DND-41 (cell line): ENCODE measurements around the gene FBXW7.

Source experiments
- ATAC-seq: fragments of 200-7000 bp; cut with Tn5 transposase; 3 replicates; pipeline ENCODE4 v1.9.1; 2021; ENCODE audit warnings: low read depth; ENCODE audit not compliant: insufficient read depth
- DNase-seq: peaks from one replicate; pipeline ENCODE4 v3.0.0-alpha.2; 2020
- H2AFZ ChIP-seq: 2 replicates; pipeline ENCODE4 v1.6.0; 2012; ENCODE audit warnings: low read depth, low read length
- H3K27ac ChIP-seq: 2 replicates; pipeline ENCODE4 v1.5.1; 2012; ENCODE audit warnings: low read length, inconsistent platforms
- H3K27me3 ChIP-seq: fragments of 200-600 bp; sonication (generic); 2 replicates; pipeline ENCODE4 v1.6.0; 2012; ENCODE audit warnings: low read length, mild to moderate bottlenecking, inconsistent platforms; ENCODE audit not compliant: insufficient read depth, poor library complexity
- H3K36me3 ChIP-seq: 2 replicates; pipeline ENCODE4 v1.5.1; 2012; ENCODE audit warnings: low read length, inconsistent platforms; ENCODE audit not compliant: insufficient read depth
- H3K4me1 ChIP-seq: 2 replicates; pipeline ENCODE4 v1.5.1; 2012; ENCODE audit warnings: mild to moderate bottlenecking, low read length; ENCODE audit not compliant: insufficient read depth
- H3K4me2 ChIP-seq: 2 replicates; pipeline ENCODE4 v1.6.0; 2012; ENCODE audit warnings: mild to moderate bottlenecking, moderate library complexity, low read length, inconsistent platforms; ENCODE audit not compliant: insufficient read depth
- H3K4me3 ChIP-seq, 2 experiments: fragments of 200-600 bp in 1 of 2; shearing (Covaris generic) in 1 of 2; 2 replicates each; pipeline ENCODE4 v1.5.1; 2012 to 2016; ENCODE audit warnings: inconsistent platforms in 2 of 2, low read length in 2 of 2, mild to moderate bottlenecking in 2 of 2, low read depth in 1 of 2, moderate library complexity in 1 of 2
- H3K79me2 ChIP-seq: 2 replicates; pipeline ENCODE4 v1.6.0; 2012; ENCODE audit warnings: low read length, inconsistent platforms; ENCODE audit not compliant: insufficient read depth
- H3K9ac ChIP-seq: 2 replicates; pipeline ENCODE4 v1.6.0; 2012; ENCODE audit warnings: low read depth, mild to moderate bottlenecking, inconsistent platforms, low read length, moderate library complexity
- H3K9me3 ChIP-seq: 2 replicates; pipeline ENCODE4 v1.5.1; 2012; ENCODE audit warnings: low read length, moderate library complexity, mild to moderate bottlenecking, inconsistent platforms; ENCODE audit not compliant: insufficient read depth, severe bottlenecking
- H4K20me1 ChIP-seq: 2 replicates; pipeline ENCODE4 v1.6.0; 2012; ENCODE audit warnings: low read length; ENCODE audit not compliant: insufficient read depth
- CTCF ChIP-seq: IDR thresholded peaks from 2 replicates; pipeline ENCODE4 v1.5.1; 2012; ENCODE audit warnings: borderline replicate concordance, low read length, moderate library complexity, mild to moderate bottlenecking; ENCODE audit not compliant: poor library complexity, severe bottlenecking; ENCODE audit errors: extremely low read depth
- EZH2 ChIP-seq: IDR thresholded peaks from 3 replicates; pipeline ENCODE4 v1.6.1; 2012; ENCODE audit warnings: borderline replicate concordance, low read depth, mild to moderate bottlenecking, moderate library complexity, low read length, inconsistent platforms; ENCODE audit not compliant: severe bottlenecking

Gene FBXW7

GRCh38 chr4:152564336-152564735 is 28.4 kb upstream of the FBXW7 start:
- H3K36me3 ChIP-seq: no peaks in the 10 kb centered on the region
- no peak for DNase-seq
- H2AFZ ChIP-seq: no peak overlapping the region
- H3K4me3 ChIP-seq: no peak overlapping the region
- no peaks in the 10 kb centered on the region for H3K4me1 ChIP-seq
- no peaks in the 10 kb centered on the region for H3K79me2 ChIP-seq
- no peak overlapping the region for H3K4me2 ChIP-seq
- TF ChIP-seq CTCF: no peak
- TF ChIP-seq EZH2: no peak
- H3K9ac ChIP-seq: no peak overlapping the region
- H4K20me1 ChIP-seq: no peaks in the 10 kb centered on the region
- no peaks in the 10 kb centered on the region for H3K9me3 ChIP-seq
- ATAC-seq: no peak
- no peaks in the 10 kb centered on the region for H3K27me3 ChIP-seq
- H3K27ac ChIP-seq: no peak overlapping the region

- no peaks in the 10 kb centered on the region for H3K9me3 ChIP-seq
Observed at GRCh38 chr4:152563209-152563608, 27.3 kb upstream of the FBXW7 start.

GRCh38 chr4:152559641-152560040 is 23.7 kb upstream of the FBXW7 start:
- Histone ChIP-seq H3K79me2 (no peaks in the 10 kb centered on the region), H4K20me1 (no peaks in the 10 kb centered on the region), H2AFZ (no peak overlapping the region), H3K4me1 (peaks cover 7% of the 10 kb centered on the region; the same call in 1 of the 2 replicates), H3K27ac (no peak overlapping the region), H3K9me3 (no peaks in the 10 kb centered on the region), H3K4me2 (no peak overlapping the region), H3K4me3 (no peak overlapping the region), H3K27me3 (no peaks in the 10 kb centered on the region), H3K9ac (no peak overlapping the region), H3K36me3 (no peaks in the 10 kb centered on the region)
- DNase-seq: no peak
- no peak for TF ChIP-seq EZH2
- TF ChIP-seq CTCF: no peak
- no peak for ATAC-seq

More at GRCh38 chr4:152563209-152563608, 27.3 kb upstream of the FBXW7 start:
- Histone ChIP-seq H3K79me2 (no peaks in the 10 kb centered on the region), H3K27ac (no peak overlapping the region), H4K20me1 (no peaks in the 10 kb centered on the region), H3K9ac (no peak overlapping the region), H3K4me1 (no peaks in the 10 kb centered on the region), H2AFZ (no peak overlapping the region), H3K4me3 (no peak overlapping the region), H3K36me3 (no peaks in the 10 kb centered on the region), H3K27me3 (no peaks in the 10 kb centered on the region), H3K4me2 (no peak overlapping the region)
- TF ChIP-seq CTCF (no peak), EZH2 (no peak)
- DNase-seq (no peak), ATAC-seq (no peak)

GRCh38 chr4:152558396-152558795 is 22.5 kb upstream of the FBXW7 start:
- no peak for TF ChIP-seq CTCF
- no peak for TF ChIP-seq EZH2
- Histone ChIP-seq H3K4me3 (no peak overlapping the region), H3K36me3 (no peaks in the 10 kb centered on the region), H3K27ac (no peak overlapping the region), H4K20me1 (no peaks in the 10 kb centered on the region), H3K4me2 (no peak overlapping the region), H3K9ac (no peak overlapping the region), H3K27me3 (no peaks in the 10 kb centered on the region), H3K9me3 (no peaks in the 10 kb centered on the region), H3K79me2 (no peaks in the 10 kb centered on the region), H3K4me1 (peaks cover 12% of the 10 kb centered on the region), H2AFZ (no peak overlapping the region)
- ATAC-seq: no peak
- no peak for DNase-seq
